ENCODE results near the gene C4orf50.

Gene C4orf50

DNA sequence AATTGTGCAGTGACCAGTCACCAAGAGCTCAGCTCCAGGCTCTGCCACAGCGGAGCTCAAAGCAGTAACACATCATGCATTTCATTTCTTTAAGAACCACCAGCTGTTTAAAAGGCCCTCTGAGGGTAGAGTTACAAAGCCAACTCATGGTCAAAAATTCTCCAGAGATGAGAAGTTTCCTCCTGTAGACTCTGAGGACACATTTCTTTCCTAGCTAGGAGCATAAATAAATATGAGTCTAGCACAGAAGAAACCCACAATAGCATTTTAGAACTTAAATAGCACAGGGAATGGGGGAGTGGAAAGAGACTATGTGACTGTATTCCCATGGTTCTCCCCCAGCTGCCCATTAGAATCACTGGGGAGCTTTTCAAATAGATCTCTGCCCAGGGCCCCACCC lies 118.8 kb downstream of the C4orf50 start:
- H2BK15ac ChIP-seq (replicated peaks; ENCODE audit: low read depth), result no peak overlapping the region
- H3K9ac ChIP-seq (ENCODE audit: low read length), result no peak overlapping the region
- H2BK120ac ChIP-seq (ENCODE audit: low read depth, low read length), result no peak overlapping the region
- no peak for DNase-seq
- no peak overlapping the region for H3K4ac ChIP-seq (ENCODE audit: low read depth, low read length)
- H4K8ac ChIP-seq (ENCODE audit: low read depth, low read length), result no peak overlapping the region
- no peaks in the 10 kb centered on the region for H3K27me3 ChIP-seq (ENCODE audit: insufficient read depth, low read length, poor library complexity)
- no peak overlapping the region for H3K23ac ChIP-seq (ENCODE audit: low read length)
- H3K27ac ChIP-seq (ENCODE audit: low read depth, low read length), result no peak overlapping the region
- H3K56ac ChIP-seq (ENCODE audit: low read length), result no peak overlapping the region
- no peak overlapping the region for H3K18ac ChIP-seq (ENCODE audit: low read length)
- H4K5ac ChIP-seq (ENCODE audit: low read length), result no peak overlapping the region
- no peaks in the 10 kb centered on the region for H3K36me3 ChIP-seq (ENCODE audit: control insufficient read depth, insufficient read depth, low read length)
- no peaks in the 10 kb centered on the region for H3K79me1 ChIP-seq (ENCODE audit: low read length)
- H3K4me3 ChIP-seq (ENCODE audit: low read length), result no peak overlapping the region
- H2AK5ac ChIP-seq (ENCODE audit: low read length), result no peak overlapping the region
- H3K4me1 ChIP-seq (ENCODE audit: control insufficient read depth, low read depth, low read length), result no peaks in the 10 kb centered on the region
- no peaks in the 10 kb centered on the region for H3K79me2 ChIP-seq (ENCODE audit: control insufficient read depth, insufficient read depth, low read length)
- no peak overlapping the region for H3K4me2 ChIP-seq (ENCODE audit: low read length)
- no peak overlapping the region for H2BK5ac ChIP-seq (ENCODE audit: low read length)
- WGBS (ENCODE audit: extremely low coverage, insufficient coverage, low lambda C conversion rate), result no CpG with 5 or more reads among the region's 1 CpG

GRCh38 chr4:5897674-5898073 lies 120.6 kb downstream of the C4orf50 start:
- no peak overlapping the region for H2BK5ac ChIP-seq (ENCODE audit: low read length)
- H3K4me2 ChIP-seq (ENCODE audit: low read length), result no peak overlapping the region
- H3K27me3 ChIP-seq (ENCODE audit: insufficient read depth, low read length, poor library complexity), result peaks cover under 1% of the 10 kb centered on the region
- no peak overlapping the region for H3K18ac ChIP-seq (ENCODE audit: low read length)
- DNase-seq, result no peak
- H4K8ac ChIP-seq (ENCODE audit: low read depth, low read length), result no peak overlapping the region
- H3K56ac ChIP-seq (ENCODE audit: low read length), result no peak overlapping the region
- peaks cover 4% of the 10 kb centered on the region for H3K4me1 ChIP-seq (ENCODE audit: control insufficient read depth, low read depth, low read length)
- H2BK120ac ChIP-seq (ENCODE audit: low read depth, low read length), result no peak overlapping the region
- H3K4me3 ChIP-seq (ENCODE audit: low read length), result no peak overlapping the region
- no CpG with 5 or more reads among the region's 13 CpGs for WGBS (ENCODE audit: extremely low coverage, insufficient coverage, low lambda C conversion rate)
- no peak overlapping the region for H2BK15ac ChIP-seq (replicated peaks; ENCODE audit: low read depth)
- no peak overlapping the region for H2AK5ac ChIP-seq (ENCODE audit: low read length)
- no peak overlapping the region for H3K27ac ChIP-seq (ENCODE audit: low read depth, low read length)
- no peak overlapping the region for H3K23ac ChIP-seq (ENCODE audit: low read length)
- H3K79me1 ChIP-seq (ENCODE audit: low read length), result no peaks in the 10 kb centered on the region
- H3K36me3 ChIP-seq (ENCODE audit: control insufficient read depth, insufficient read depth, low read length), result no peaks in the 10 kb centered on the region
- no peak overlapping the region for H3K9ac ChIP-seq (ENCODE audit: low read length)
- no peak overlapping the region for H3K4ac ChIP-seq (ENCODE audit: low read depth, low read length)
- no peaks in the 10 kb centered on the region for H3K79me2 ChIP-seq (ENCODE audit: control insufficient read depth, insufficient read depth, low read length)
- H4K5ac ChIP-seq (ENCODE audit: low read length), result no peak overlapping the region

- Histone ChIP-seq H3K4me3 (ENCODE audit: low read length) (no peak overlapping the region), H3K4me1 (ENCODE audit: control insufficient read depth, low read depth, low read length) (peaks cover 7% of the 10 kb centered on the region), H3K27ac (ENCODE audit: low read depth, low read length) (no peak overlapping the region), H3K9ac (ENCODE audit: low read length) (no peak overlapping the region), H3K56ac (ENCODE audit: low read length) (no peak overlapping the region), H3K4me2 (ENCODE audit: low read length) (no peak overlapping the region), H2BK15ac (replicated peaks; ENCODE audit: low read depth) (no peak overlapping the region), H3K79me2 (ENCODE audit: control insufficient read depth, insufficient read depth, low read length) (no peaks in the 10 kb centered on the region), H2BK120ac (ENCODE audit: low read depth, low read length) (no peak overlapping the region), H3K79me1 (ENCODE audit: low read length) (no peaks in the 10 kb centered on the region), H3K27me3 (ENCODE audit: insufficient read depth, low read length, poor library complexity) (peaks cover 15% of the 10 kb centered on the region), H4K5ac (ENCODE audit: low read length) (no peak overlapping the region), H2BK5ac (ENCODE audit: low read length) (no peak overlapping the region), H2AK5ac (ENCODE audit: low read length) (no peak overlapping the region), H4K8ac (ENCODE audit: low read depth, low read length) (no peak overlapping the region), H3K23ac (ENCODE audit: low read length) (peak overlapping the region; percentile 66), H3K36me3 (ENCODE audit: control insufficient read depth, insufficient read depth, low read length) (no peaks in the 10 kb centered on the region), H3K4ac (ENCODE audit: low read depth, low read length) (no peak overlapping the region), H3K18ac (ENCODE audit: low read length) (no peak overlapping the region)
- no CpG with 5 or more reads among the region's 4 CpGs for WGBS (ENCODE audit: extremely low coverage, insufficient coverage, low lambda C conversion rate)
- no peak for DNase-seq
Measured at GRCh38 chr4:5895287-5895686, 122.9 kb downstream of the C4orf50 start.

DNA sequence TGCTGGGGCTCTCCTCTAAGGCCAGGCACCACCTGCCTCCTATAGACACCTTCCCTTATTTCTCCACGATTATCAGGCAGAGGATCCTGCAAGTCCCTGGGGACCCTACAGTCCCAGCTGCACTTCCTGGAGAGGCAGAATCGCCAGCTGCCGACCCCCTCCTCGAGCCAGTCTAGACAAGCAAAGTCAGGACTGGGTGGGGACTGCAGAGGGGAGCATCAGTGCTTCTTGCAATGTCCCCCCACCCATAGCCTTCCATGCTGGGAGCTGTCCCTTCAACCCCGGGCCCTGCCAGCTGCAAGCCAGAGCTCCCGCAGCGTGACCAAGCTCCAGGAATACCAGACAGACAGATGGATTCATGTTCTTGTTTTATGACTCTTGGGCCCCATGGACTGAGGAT lies 124.0 kb downstream of the C4orf50 start:
- no peak for DNase-seq
- Histone ChIP-seq H2BK5ac (ENCODE audit: low read length) (no peak overlapping the region), H3K4me2 (ENCODE audit: low read length) (no peak overlapping the region), H3K4me1 (ENCODE audit: control insufficient read depth, low read depth, low read length) (peaks cover 8% of the 10 kb centered on the region), H3K79me2 (ENCODE audit: control insufficient read depth, insufficient read depth, low read length) (no peaks in the 10 kb centered on the region), H3K56ac (ENCODE audit: low read length) (no peak overlapping the region), H2BK120ac (ENCODE audit: low read depth, low read length) (no peak overlapping the region), H3K4me3 (ENCODE audit: low read length) (no peak overlapping the region), H4K8ac (ENCODE audit: low read depth, low read length) (no peak overlapping the region), H4K5ac (ENCODE audit: low read length) (no peak overlapping the region), H3K23ac (ENCODE audit: low read length) (no peak overlapping the region), H3K18ac (ENCODE audit: low read length) (no peak overlapping the region), H3K36me3 (ENCODE audit: control insufficient read depth, insufficient read depth, low read length) (no peaks in the 10 kb centered on the region), H3K27ac (ENCODE audit: low read depth, low read length) (no peak overlapping the region), H3K9ac (ENCODE audit: low read length) (no peak overlapping the region), H2AK5ac (ENCODE audit: low read length) (no peak overlapping the region), H2BK15ac (replicated peaks; ENCODE audit: low read depth) (no peak overlapping the region), H3K27me3 (ENCODE audit: insufficient read depth, low read length, poor library complexity) (peaks cover 15% of the 10 kb centered on the region), H3K79me1 (ENCODE audit: low read length) (no peaks in the 10 kb centered on the region), H3K4ac (ENCODE audit: low read depth, low read length) (no peak overlapping the region)
- no CpG with 5 or more reads among the region's 7 CpGs for whole genome bisulfite sequencing (ENCODE audit: extremely low coverage, insufficient coverage, low lambda C conversion rate)

DNA sequence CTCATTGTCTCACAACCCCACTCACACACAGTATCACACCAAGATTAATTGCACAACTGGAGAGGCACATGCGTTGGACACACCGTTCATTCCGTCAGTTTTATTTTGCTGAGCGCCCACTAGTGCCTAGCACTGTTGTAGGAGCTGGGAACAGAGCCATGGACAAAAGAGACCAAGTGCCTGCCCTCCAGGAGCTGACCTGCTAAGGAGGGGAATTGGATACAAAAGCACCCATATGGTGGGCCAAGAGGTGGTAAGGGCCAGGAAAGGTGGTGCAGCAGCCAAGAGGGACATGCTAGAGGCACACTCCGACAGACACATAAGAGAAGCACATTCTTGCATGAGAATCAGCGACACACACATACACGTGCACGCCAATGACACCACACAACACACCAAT lies 124.6 kb downstream of the C4orf50 start:
- Histone ChIP-seq H2BK120ac (ENCODE audit: low read depth, low read length) (no peak overlapping the region), H3K79me1 (ENCODE audit: low read length) (no peaks in the 10 kb centered on the region), H2BK15ac (replicated peaks; ENCODE audit: low read depth) (no peak overlapping the region), H3K4me2 (ENCODE audit: low read length) (peak overlapping the region; percentile 78), H2BK5ac (ENCODE audit: low read length) (no peak overlapping the region), H3K18ac (ENCODE audit: low read length) (no peak overlapping the region), H4K5ac (ENCODE audit: low read length) (no peak overlapping the region), H3K27me3 (ENCODE audit: insufficient read depth, low read length, poor library complexity) (peaks cover 15% of the 10 kb centered on the region), H3K4ac (ENCODE audit: low read depth, low read length) (no peak overlapping the region), H3K79me2 (ENCODE audit: control insufficient read depth, insufficient read depth, low read length) (no peaks in the 10 kb centered on the region), H3K56ac (ENCODE audit: low read length) (peak overlapping the region; percentile 69), H3K4me1 (ENCODE audit: control insufficient read depth, low read depth, low read length) (peaks cover 10% of the 10 kb centered on the region), H3K9ac (ENCODE audit: low read length) (peak overlapping the region; percentile 48), H3K36me3 (ENCODE audit: control insufficient read depth, insufficient read depth, low read length) (no peaks in the 10 kb centered on the region), H2AK5ac (ENCODE audit: low read length) (no peak overlapping the region), H3K4me3 (ENCODE audit: low read length) (no peak overlapping the region), H4K8ac (ENCODE audit: low read depth, low read length) (no peak overlapping the region), H3K27ac (ENCODE audit: low read depth, low read length) (no peak overlapping the region), H3K23ac (ENCODE audit: low read length) (no peak overlapping the region)
- no CpG with 5 or more reads among the region's 8 CpGs for WGBS (ENCODE audit: extremely low coverage, insufficient coverage, low lambda C conversion rate)
- DNase-seq, result no peak

- H3K23ac ChIP-seq (ENCODE audit: low read length), result no peak within 1 kb of the TSS
- DNase-seq, result peak; percentile 77
- H2BK15ac ChIP-seq (replicated peaks; ENCODE audit: low read depth), result no peak within 1 kb of the TSS
- no peak within 1 kb of the TSS for H2BK5ac ChIP-seq (ENCODE audit: low read length)
- no peaks in the 10 kb centered on the region for H3K79me2 ChIP-seq (ENCODE audit: control insufficient read depth, insufficient read depth, low read length)
- peak within 1 kb of the TSS; percentile 51 for H3K9ac ChIP-seq (ENCODE audit: low read length)
- H2BK120ac ChIP-seq (ENCODE audit: low read depth, low read length), result no peak within 1 kb of the TSS
- no CpG with 5 or more reads among the region's 67 CpGs for WGBS (ENCODE audit: extremely low coverage, insufficient coverage, low lambda C conversion rate)
- H4K5ac ChIP-seq (ENCODE audit: low read length), result no peak within 1 kb of the TSS
- H3K27me3 ChIP-seq (ENCODE audit: insufficient read depth, low read length, poor library complexity), result peaks cover 15% of the 10 kb centered on the region
- no peak within 1 kb of the TSS for H3K4me3 ChIP-seq (ENCODE audit: low read length)
- peak within 1 kb of the TSS; percentile 73 for H3K56ac ChIP-seq (ENCODE audit: low read length)
- no peak within 1 kb of the TSS for H3K27ac ChIP-seq (ENCODE audit: low read depth, low read length)
- H2AK5ac ChIP-seq (ENCODE audit: low read length), result no peak within 1 kb of the TSS
- no peaks in the 10 kb centered on the region for H3K79me1 ChIP-seq (ENCODE audit: low read length)
- no peak within 1 kb of the TSS for H4K8ac ChIP-seq (ENCODE audit: low read depth, low read length)
- H3K18ac ChIP-seq (ENCODE audit: low read length), result no peak within 1 kb of the TSS
- H3K4ac ChIP-seq (ENCODE audit: low read depth, low read length), result no peak within 1 kb of the TSS
- H3K4me1 ChIP-seq (ENCODE audit: control insufficient read depth, low read depth, low read length), result peaks cover 10% of the 10 kb centered on the region
- no peaks in the 10 kb centered on the region for H3K36me3 ChIP-seq (ENCODE audit: control insufficient read depth, insufficient read depth, low read length)
- H3K4me2 ChIP-seq (ENCODE audit: low read length), result peak within 1 kb of the TSS; percentile 78
Measured at GRCh38 chr4:5893004-5893580, 125.1 kb downstream of the C4orf50 start, which contains the start of gene CRMP1. Gene CRMP1, minus strand, starts transcription at chr4:5893086. Its CDS starts 117 bp downstream, at chr4:5892969.

Measured in mesendoderm (in vitro differentiated cells).